Fibroblast of mammary gland (primary cell): ENCODE data around the gene AFF2.

Source experiments
- DNase-seq: peaks from one replicate; pipeline ENCODE4 v3.0.0-alpha.2; 2010; ENCODE audit warnings: low read depth
- H3K4me3 ChIP-seq: 2 replicates; pipeline ENCODE4 v1.5.1; 2011; ENCODE audit warnings: low read depth, mild to moderate bottlenecking, low read length, moderate library complexity; ENCODE audit not compliant: control insufficient read depth
- TF ChIP-seq, protein P1 (sequence below): conservative IDR thresholded peaks from 2 replicates; pipeline ENCODE4 v1.5.1; 2011; ENCODE audit warnings: low read depth, low read length, inconsistent platforms; ENCODE audit not compliant: control insufficient read depth, insufficient read depth

The AFF2 gene

DNA sequence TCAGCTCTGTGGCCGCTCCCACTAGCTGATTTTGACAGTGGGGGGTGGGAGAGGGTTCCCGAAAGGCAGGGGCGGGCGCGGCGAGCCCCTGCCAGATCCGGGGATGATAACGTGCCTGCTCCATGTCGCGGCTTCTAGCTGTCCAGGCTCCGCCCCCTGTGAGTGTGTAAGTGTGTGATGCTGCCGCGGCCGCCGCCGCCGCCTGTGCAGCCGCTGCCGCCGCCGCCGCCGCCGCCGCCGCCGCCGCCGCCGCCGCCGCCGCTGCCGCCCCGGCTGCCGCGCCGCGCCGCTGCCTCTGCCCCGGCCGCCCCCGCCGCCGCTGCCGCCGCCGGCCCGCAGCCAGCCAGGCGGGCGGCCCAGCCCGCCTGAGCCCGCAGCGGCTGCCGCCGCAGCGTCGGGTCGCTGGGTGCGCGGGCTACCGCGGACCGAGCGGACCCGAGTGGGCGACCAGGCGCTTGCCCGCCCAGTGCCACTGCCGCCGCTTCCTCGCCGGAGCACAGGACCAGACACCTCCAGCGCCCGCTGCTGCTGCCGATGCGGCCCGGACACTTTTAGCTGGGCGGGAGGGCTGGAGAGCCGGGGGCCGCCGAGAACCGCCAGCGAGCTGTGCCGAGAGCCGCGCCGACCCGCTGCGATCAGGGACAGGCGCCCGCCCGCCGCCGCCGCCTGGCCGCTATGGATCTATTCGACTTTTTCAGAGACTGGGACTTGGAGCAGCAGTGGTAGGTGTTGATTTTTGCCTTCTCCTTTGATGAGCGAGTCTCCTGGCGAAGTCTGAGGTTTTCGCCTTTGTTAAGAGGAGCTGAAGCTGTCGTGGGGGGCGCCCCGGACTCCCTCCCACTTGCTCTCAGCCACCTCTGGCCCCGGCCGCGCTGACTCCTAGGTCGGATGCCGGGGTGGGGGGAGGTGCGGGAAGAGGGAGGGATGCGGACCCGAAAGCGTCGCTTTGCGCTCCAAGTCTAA is at the start of gene AFF2:
TSS of gene AFF2 (plus strand) at position 195 of the 963 bp plus-strand sequence. CDS start at position 676, 481 bp downstream.
- DNase-seq = peak; percentile 2
- TF ChIP-seq, protein P1, sequence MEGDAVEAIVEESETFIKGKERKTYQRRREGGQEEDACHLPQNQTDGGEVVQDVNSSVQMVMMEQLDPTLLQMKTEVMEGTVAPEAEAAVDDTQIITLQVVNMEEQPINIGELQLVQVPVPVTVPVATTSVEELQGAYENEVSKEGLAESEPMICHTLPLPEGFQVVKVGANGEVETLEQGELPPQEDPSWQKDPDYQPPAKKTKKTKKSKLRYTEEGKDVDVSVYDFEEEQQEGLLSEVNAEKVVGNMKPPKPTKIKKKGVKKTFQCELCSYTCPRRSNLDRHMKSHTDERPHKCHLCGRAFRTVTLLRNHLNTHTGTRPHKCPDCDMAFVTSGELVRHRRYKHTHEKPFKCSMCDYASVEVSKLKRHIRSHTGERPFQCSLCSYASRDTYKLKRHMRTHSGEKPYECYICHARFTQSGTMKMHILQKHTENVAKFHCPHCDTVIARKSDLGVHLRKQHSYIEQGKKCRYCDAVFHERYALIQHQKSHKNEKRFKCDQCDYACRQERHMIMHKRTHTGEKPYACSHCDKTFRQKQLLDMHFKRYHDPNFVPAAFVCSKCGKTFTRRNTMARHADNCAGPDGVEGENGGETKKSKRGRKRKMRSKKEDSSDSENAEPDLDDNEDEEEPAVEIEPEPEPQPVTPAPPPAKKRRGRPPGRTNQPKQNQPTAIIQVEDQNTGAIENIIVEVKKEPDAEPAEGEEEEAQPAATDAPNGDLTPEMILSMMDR = no peak
- no peak within 1 kb of the TSS for H3K4me3 ChIP-seq

DNA sequence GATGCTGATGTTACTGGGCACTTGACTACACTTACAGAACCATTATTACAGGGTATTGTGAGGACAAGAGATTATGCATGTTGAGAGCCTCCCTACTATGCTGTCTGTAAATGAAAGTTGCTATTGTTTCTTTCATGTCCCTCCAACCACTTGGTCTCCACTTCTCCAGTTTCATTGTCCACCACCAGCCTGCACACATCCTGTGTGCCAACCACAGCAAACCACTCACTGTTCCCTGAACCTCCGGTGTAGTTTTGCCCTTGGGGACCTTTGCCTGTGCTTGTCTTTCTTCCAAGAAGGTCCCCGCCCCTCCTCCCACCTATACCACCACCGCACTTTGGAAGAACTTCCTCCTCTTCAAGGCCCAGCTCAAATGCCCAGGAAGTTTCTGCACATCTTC is 43.1 kb upstream of the AFF2 start:
- TF ChIP-seq, protein P1 = no peak
- no peak for DNase-seq

DNA sequence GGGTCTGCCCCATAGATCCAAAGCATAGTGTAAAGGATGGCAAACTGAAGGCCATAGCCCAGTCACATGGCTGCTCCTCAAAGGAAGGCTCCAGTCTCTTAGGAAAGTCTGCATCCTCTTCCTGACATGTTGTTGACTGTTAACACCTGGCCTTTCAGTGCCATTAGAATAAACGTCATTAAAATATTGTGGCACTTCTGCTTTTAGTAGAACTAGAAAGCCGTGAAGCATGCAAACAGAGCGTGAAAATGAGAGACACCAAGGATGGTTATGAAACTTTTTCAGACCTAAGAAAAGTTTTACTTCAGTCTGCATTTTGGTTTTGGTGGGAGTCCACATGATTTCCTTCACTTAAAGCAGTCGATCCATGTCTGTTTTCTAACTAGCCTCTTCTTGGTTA is 41.1 kb upstream of the AFF2 start:
- TF ChIP-seq, protein P1 = no peak
- no peak for DNase-seq
- no peak overlapping the region for H3K4me3 ChIP-seq

More for the DNA sequence above, 43.1 kb upstream of the AFF2 start:
- H3K4me3 ChIP-seq = no peak overlapping the region

- DNase-seq = peak; percentile 1
- TF ChIP-seq, protein P1 = no peak
- no peak overlapping the region for H3K4me3 ChIP-seq
Measured at GRCh38 chrX:148466292-148466691, 34.1 kb upstream of the AFF2 start.

- no peak for DNase-seq
- TF ChIP-seq, protein P1 = no peak
- no peak overlapping the region for H3K4me3 ChIP-seq
Measured at GRCh38 chrX:148470324-148470723, 30.1 kb upstream of the AFF2 start.

- TF ChIP-seq, protein P1 = no peak
- DNase-seq = no peak
- H3K4me3 ChIP-seq = no peak overlapping the region
Measured at GRCh38 chrX:148474030-148474429, 26.4 kb upstream of the AFF2 start.
